ENCODE measurements around the gene ZNF280A. TPM values are rescaled to one million over a fixed set of nuclear protein-coding genes. Genes with fewer than 3 reads are reported as not detected.

The ZNF280A gene
- total and polyA plus RNA-seq, 9 of the 15 experiments (the other 6 are each of a cell fraction or from before 2014, with no cell fraction given), result 19.0 to 40.8 (median 28.6) TPM

DNA sequence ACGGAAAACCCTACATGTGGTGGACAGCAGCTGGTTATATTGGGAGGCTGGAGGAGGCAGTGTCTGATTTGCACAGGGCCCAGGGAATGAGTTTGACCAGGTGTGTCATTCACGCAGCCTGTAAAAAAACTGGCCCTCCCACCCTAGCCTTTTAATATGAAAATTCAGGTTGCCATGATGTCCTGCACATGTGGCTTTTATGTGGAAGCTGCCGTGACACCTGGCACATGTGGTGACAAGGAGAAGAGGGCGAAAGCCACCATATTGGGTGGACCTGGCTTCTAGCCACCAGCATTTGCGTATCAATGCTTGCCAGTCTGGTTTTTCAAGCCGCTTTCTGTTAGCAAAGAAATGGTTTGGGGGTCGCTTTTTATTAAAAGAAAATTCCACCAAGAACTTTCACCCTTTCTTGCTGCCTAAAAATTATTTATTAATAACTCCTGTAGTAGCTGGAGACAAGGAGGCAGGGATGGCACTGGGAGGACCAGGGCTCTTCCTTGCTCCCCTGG lies 54.9 kb downstream of the ZNF280A start (continued):
- TF ChIP-seq, protein P1, sequence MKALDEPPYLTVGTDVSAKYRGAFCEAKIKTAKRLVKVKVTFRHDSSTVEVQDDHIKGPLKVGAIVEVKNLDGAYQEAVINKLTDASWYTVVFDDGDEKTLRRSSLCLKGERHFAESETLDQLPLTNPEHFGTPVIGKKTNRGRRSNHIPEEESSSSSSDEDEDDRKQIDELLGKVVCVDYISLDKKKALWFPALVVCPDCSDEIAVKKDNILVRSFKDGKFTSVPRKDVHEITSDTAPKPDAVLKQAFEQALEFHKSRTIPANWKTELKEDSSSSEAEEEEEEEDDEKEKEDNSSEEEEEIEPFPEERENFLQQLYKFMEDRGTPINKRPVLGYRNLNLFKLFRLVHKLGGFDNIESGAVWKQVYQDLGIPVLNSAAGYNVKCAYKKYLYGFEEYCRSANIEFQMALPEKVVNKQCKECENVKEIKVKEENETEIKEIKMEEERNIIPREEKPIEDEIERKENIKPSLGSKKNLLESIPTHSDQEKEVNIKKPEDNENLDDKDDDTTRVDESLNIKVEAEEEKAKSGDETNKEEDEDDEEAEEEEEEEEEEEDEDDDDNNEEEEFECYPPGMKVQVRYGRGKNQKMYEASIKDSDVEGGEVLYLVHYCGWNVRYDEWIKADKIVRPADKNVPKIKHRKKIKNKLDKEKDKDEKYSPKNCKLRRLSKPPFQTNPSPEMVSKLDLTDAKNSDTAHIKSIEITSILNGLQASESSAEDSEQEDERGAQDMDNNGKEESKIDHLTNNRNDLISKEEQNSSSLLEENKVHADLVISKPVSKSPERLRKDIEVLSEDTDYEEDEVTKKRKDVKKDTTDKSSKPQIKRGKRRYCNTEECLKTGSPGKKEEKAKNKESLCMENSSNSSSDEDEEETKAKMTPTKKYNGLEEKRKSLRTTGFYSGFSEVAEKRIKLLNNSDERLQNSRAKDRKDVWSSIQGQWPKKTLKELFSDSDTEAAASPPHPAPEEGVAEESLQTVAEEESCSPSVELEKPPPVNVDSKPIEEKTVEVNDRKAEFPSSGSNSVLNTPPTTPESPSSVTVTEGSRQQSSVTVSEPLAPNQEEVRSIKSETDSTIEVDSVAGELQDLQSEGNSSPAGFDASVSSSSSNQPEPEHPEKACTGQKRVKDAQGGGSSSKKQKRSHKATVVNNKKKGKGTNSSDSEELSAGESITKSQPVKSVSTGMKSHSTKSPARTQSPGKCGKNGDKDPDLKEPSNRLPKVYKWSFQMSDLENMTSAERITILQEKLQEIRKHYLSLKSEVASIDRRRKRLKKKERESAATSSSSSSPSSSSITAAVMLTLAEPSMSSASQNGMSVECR (CRISPR knock-in tag; IDR thresholded peaks at IDR 0.05), result 0 out of 2 replicates have a peak, but pooled peaks have one; percentile 38
- no peak for TF ChIP-seq TBP (optimal IDR thresholded peaks at IDR 0.05; ENCODE audit: low read depth, low read length)
- no peak for TF ChIP-seq RBM25 (IDR thresholded peaks at IDR 0.05; ENCODE audit: low read depth, low read length, severe bottlenecking)
- no peak for TF ChIP-seq KLF16 (IDR thresholded peaks at IDR 0.05)
- TF ChIP-seq SRSF1 (IDR thresholded peaks at IDR 0.05; ENCODE audit: low read depth, low read length), result no peak
- TF ChIP-seq, protein P2, sequence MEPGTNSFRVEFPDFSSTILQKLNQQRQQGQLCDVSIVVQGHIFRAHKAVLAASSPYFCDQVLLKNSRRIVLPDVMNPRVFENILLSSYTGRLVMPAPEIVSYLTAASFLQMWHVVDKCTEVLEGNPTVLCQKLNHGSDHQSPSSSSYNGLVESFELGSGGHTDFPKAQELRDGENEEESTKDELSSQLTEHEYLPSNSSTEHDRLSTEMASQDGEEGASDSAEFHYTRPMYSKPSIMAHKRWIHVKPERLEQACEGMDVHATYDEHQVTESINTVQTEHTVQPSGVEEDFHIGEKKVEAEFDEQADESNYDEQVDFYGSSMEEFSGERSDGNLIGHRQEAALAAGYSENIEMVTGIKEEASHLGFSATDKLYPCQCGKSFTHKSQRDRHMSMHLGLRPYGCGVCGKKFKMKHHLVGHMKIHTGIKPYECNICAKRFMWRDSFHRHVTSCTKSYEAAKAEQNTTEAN (CRISPR knock-in tag; IDR thresholded peaks at IDR 0.05), result no peak
- no peak for TF ChIP-seq ZNF551 (CRISPR knock-in tag; IDR thresholded peaks at IDR 0.05)
- TF ChIP-seq, protein P3, sequence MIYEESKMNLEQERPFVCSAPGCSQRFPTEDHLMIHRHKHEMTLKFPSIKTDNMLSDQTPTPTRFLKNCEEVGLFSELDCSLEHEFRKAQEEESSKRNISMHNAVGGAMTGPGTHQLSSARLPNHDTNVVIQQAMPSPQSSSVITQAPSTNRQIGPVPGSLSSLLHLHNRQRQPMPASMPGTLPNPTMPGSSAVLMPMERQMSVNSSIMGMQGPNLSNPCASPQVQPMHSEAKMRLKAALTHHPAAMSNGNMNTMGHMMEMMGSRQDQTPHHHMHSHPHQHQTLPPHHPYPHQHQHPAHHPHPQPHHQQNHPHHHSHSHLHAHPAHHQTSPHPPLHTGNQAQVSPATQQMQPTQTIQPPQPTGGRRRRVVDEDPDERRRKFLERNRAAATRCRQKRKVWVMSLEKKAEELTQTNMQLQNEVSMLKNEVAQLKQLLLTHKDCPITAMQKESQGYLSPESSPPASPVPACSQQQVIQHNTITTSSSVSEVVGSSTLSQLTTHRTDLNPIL (CRISPR knock-in tag; IDR thresholded peaks at IDR 0.05), result no peak
- no peak for TF ChIP-seq FOSL1 (tag; conservative IDR thresholded peaks at IDR 0.05)
- no peak for TF ChIP-seq CBX1 (IDR thresholded peaks at IDR 0.05; ENCODE audit: low read depth)
- TF ChIP-seq DMBX1 (CRISPR knock-in tag; IDR thresholded peaks at IDR 0.05; ENCODE audit: borderline replicate concordance), result no peak
- no peak for TF ChIP-seq PML (IDR thresholded peaks at IDR 0.05; ENCODE audit: low read length)
- TF ChIP-seq OTX1 (CRISPR knock-in tag; IDR thresholded peaks at IDR 0.05), result no peak
- TF ChIP-seq ZNF77 (CRISPR knock-in tag; IDR thresholded peaks at IDR 0.05), result no peak
- TF ChIP-seq ZNF23 (CRISPR knock-in tag; IDR thresholded peaks at IDR 0.05), result no peak

Data from K562 (cell line).